ENCODE data around the gene INTS14.

DNA sequence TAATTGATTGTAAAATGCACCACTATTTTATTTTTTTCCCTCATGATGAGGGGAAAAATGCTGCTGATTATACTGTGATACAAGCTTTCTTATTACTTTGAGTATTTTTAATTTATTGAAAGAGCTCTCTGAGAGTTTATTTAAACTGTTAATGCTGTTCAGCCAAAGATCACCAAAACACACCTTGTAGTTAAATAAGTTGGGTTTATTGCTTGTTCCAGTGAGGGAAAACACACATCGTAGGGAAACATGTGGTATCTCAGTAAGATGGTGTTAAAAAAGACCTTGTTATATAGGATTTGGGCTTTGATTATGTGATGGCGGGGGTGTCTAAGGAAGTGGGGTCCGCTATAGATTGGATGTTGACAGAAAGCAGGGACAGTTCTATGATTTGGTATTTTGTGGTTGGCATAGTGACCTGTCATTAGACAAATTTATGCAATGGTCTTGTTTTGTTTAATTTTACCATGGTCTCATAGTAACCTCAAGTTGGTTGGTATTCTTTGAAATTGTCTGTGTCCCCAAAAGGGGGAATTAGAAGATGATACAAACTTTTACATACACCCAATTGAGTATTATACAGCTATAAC, 69.6 kb downstream of the INTS14 start:
- TF ChIP-seq, protein P1, sequence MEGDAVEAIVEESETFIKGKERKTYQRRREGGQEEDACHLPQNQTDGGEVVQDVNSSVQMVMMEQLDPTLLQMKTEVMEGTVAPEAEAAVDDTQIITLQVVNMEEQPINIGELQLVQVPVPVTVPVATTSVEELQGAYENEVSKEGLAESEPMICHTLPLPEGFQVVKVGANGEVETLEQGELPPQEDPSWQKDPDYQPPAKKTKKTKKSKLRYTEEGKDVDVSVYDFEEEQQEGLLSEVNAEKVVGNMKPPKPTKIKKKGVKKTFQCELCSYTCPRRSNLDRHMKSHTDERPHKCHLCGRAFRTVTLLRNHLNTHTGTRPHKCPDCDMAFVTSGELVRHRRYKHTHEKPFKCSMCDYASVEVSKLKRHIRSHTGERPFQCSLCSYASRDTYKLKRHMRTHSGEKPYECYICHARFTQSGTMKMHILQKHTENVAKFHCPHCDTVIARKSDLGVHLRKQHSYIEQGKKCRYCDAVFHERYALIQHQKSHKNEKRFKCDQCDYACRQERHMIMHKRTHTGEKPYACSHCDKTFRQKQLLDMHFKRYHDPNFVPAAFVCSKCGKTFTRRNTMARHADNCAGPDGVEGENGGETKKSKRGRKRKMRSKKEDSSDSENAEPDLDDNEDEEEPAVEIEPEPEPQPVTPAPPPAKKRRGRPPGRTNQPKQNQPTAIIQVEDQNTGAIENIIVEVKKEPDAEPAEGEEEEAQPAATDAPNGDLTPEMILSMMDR (IDR thresholded peaks at IDR 0.05), result no peak
- TF ChIP-seq POLR2A (IDR thresholded peaks at IDR 0.05), result no peak

Data from esophagus squamous epithelium (tissue), 4 donors.